HuH-7 (cell line): Measurements from ENCODE around the gene SBNO2.

Experiments used
- DNase-seq: peaks from one replicate; pipeline ENCODE4 v3.0.0; 2011; ENCODE audit warnings: low spot score

Gene SBNO2, protein sequence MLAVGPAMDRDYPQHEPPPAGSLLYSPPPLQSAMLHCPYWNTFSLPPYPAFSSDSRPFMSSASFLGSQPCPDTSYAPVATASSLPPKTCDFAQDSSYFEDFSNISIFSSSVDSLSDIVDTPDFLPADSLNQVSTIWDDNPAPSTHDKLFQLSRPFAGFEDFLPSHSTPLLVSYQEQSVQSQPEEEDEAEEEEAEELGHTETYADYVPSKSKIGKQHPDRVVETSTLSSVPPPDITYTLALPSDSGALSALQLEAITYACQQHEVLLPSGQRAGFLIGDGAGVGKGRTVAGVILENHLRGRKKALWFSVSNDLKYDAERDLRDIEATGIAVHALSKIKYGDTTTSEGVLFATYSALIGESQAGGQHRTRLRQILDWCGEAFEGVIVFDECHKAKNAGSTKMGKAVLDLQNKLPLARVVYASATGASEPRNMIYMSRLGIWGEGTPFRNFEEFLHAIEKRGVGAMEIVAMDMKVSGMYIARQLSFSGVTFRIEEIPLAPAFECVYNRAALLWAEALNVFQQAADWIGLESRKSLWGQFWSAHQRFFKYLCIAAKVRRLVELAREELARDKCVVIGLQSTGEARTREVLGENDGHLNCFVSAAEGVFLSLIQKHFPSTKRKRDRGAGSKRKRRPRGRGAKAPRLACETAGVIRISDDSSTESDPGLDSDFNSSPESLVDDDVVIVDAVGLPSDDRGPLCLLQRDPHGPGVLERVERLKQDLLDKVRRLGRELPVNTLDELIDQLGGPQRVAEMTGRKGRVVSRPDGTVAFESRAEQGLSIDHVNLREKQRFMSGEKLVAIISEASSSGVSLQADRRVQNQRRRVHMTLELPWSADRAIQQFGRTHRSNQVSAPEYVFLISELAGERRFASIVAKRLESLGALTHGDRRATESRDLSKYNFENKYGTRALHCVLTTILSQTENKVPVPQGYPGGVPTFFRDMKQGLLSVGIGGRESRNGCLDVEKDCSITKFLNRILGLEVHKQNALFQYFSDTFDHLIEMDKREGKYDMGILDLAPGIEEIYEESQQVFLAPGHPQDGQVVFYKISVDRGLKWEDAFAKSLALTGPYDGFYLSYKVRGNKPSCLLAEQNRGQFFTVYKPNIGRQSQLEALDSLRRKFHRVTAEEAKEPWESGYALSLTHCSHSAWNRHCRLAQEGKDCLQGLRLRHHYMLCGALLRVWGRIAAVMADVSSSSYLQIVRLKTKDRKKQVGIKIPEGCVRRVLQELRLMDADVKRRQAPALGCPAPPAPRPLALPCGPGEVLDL (N-terminal part only)

GRCh38 chr19:1173845-1174809, at the start of gene SBNO2:
Gene SBNO2 (minus strand): TSS chr19:1174268. CDS start chr19:1154276, 19,992 bp downstream.
- DNase-seq = peak; percentile 95

GRCh38 chr19:1223018-1223855, 49.2 kb upstream of the SBNO2 start:
- DNase-seq = no peak

DNA sequence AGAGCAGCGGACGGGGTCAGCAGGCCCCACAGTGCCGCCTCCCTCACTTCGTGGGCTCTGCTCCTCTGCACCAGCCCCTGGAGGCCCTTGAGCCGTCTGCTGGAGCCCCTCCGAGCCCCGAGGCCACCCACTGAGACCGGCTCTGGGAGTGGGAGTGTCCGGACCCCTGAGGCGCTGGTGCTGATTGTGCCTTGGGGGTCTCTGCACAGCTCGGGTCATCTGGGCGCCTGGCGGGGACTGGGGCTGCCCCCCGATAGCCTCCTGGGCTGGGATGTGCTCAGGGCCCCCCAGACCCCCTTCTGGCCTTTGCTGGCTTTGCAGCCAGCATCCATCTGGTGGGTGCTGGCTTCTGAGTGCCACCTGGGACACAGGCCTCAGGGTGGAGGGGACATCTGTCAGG, 48.3 kb upstream of the SBNO2 start:
- no peak for DNase-seq

DNA sequence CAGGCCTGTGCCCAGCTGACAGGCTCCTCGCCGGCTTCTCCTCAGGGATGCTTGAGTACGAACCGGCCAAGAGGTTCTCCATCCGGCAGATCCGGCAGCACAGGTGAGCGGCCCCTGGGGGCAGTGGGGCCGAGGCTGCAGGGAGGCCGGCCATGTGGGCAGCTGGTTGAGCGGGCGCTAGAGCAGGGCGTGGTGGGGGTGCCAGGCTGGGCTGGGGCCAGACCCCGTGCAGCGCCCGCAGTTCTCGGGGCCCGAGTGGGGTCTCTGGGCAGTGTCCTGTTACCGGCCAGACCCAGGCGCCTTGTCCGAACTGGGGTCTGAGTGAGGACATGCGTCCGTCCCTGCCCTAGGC, 47.8 kb upstream of the SBNO2 start:
- DNase-seq = no peak

DNA sequence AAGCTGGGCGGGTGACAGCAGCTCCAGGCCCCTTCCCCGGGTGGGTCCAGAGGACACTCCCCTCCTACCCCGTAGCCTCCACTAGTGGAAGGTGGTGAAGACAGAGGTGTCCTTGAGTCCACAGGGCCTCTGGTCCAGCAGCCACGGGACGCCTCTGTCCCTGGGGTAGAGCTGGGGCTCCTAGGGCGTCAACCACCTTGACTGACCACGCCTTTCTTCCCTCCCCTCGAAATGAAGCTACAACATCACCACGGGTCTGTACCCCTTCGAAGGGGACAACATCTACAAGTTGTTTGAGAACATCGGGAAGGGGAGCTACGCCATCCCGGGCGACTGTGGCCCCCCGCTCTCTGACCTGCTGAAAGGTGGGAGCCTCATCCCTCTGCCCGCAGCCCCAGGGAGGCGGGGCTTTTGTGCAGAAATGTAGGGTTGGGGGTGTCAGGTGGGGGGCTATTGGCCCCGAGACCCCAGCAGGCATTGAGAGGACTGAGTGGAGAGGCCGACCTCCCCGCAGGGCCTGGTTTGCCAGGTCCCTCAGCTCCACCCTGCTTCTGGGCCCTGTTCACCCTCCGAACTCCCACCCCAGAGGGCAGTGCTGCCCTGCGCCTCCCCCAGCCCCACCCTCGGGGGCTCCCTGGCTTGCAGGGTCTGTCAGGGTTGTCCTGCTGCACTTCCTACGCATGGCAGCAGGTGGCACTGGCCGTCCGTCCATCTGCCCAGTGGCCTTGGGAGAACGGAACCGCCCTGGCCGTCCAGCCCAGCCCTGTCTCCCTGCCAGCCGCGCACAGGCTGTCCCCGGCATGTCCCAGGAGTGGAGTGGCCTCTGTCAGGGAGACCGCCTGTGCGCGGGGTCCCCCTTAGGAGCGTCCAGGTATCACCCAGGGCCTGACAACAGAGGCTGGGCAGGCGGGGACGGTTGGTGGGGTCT, 47.2 kb upstream of the SBNO2 start:
- DNase-seq = no peak

- DNase-seq = no peak
Measured at GRCh38 chr19:1220477-1220930, 46.4 kb upstream of the SBNO2 start.

DNA sequence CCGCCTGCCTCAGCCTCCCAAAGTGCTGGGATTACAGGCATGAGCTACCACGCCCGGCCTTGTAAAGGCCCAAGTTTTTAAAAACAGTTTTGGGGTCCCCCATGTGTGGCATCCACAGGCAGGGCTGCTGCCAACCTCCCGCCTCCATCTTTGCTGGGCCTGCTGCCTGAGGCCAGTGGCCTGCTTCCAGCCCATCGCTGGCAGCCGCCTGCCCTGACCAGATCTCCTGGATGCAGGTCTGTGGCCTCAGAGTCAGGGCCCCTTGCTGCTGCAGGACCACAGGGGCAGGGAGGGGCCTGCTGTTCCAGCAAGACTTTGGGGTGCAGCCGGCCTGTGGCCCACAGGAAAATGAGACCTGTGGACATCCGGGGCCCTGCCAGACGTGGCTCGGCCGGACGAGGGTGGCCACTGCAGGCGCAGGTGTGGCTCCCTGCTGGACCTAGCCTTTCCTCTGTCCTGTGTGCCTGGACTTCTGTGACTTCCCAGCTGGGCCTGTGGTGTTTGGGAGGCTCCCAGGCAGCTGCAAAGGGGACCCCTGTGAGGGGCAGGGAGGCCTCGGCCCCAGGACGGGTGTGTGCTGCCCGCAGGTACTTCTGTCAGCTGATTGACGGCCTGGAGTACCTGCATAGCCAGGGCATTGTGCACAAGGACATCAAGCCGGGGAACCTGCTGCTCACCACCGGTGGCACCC, 45.9 kb upstream of the SBNO2 start:
- DNase-seq = no peak

GRCh38 chr19:1218751-1219567, 44.9 kb upstream of the SBNO2 start:
- DNase-seq = no peak

- no peak for DNase-seq
Measured at GRCh38 chr19:1217366-1217765, 43.3 kb upstream of the SBNO2 start.

DNA sequence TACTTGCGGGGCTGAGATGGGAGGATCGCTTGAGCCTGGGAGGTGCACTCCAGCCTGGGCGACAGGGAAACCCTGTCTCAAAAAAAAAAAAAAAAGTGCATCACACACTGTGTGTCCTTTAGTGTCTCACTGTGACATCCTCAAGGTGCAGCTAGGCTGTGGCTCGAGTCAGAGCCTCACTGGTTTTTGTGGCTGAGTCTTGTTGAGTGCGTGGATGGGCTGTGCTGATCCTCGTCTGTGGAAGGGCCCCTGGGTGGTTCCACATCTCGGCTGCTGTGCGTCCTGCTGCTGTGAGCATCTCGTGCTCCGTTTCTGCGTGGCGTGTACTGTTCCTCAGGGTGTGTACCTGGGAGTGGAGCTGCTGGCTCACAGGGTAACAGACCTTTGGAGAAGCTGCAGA, 42.7 kb upstream of the SBNO2 start:
- DNase-seq = no peak

- no peak for DNase-seq
Measured at GRCh38 chr19:1214862-1215731, 41.0 kb upstream of the SBNO2 start.

DNA sequence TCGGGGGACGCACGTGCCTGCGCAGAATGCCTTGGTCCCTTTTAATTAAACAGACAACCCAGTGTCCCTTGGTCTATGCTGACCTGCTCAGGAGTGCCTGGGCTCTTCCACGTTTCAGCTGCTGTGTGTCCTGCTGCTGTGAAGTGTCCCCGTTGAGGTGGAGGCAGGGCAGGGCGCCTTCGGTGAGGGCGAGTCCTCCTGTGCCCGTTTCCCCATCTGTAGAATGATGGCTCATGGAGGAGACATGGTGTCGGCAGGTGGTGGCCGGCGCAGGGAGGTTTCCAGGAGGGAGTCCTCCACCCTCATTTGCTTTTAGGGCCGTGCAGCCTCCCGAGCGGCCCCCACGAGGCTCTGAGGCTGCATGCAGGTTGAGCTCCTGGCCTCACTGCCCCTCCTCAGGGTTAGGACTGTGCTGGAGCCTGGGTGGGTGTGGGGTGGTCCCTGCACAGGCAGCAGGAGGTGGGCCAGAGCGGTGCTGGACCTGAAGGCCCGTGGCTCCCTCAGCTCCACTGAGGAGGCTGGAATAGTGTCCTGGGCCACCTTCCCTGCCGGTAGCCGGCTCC, 40.3 kb upstream of the SBNO2 start:
- no peak for DNase-seq

DNA sequence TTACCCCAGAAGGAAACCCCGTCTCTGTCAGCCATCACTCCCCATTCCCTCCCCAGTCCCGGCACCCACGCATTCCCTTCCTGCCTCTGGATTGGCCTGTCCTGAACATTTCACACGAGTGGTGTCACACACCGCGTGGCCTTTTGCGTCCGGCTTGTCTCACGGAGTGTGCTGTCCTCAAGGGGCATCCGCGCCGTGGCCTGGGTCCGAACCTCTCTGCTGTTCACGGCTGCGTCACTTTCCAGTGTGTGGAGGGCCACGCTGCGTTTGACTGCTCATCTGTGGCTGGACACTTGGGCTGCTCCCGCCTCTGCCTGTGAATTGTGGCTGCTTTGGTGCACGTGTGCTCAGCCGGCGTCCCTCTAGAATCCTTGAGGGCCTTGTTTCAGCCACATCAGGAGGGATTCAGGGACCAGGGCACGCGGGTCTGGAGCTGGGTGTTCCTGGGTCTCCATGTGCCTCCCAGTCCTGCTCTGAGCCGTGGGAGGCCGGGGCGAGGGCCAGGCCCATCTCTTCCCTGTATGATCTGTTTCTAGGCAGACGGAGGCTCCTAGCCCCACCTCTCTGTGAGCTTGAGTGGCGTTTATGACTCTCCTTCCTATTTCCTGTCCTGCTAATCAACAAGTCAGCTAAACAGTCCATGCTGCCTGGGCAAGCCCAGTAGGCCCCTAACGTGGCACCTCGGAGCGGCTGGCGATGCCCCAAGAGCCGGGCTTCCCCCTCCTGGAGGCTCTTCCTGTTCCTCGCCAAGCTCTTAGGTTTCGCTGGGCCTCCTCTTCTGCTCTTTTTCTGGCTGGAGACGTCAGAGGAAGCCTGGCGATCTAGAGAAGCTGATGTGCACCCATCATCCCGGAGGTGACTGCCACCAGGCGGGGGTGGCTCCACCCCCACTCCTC, 39.6 kb upstream of the SBNO2 start:
- DNase-seq = no peak

DNA sequence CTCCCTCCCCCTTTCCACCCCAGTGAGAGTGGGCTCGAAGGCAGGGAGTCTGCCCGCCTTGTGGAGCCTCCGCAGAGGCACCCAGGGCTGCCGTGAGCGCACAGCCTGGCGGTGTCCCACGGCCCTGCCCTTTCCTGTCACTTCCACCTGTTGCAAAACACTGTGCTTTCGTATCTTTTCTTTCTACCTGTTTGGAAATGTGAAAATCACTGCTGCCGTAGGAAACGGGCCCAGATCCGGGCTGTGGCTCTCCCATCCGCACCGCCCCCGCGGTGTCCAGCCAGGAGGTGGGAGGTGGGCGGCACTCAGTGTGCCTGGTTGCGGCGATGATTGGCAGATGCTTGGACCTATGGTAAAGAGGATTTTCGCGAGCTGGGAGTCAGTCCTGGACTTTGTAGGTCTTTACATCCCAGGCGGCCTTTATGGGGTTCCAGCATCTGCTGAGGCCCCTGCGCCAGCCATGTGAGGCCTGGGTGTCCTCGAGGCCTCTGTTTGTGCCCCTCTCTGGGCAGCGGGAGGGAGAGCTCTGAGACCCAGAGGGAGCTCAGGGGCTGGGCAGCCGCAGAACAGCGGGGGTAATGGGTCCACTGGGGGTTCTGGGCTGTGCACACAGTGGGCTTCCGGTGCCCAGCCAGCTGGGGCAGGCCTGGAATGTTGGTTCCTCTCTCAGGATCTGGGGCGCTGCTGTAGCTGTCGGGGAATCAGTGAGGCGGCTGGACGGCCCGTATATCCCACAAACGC, 37.6 kb upstream of the SBNO2 start:
- DNase-seq = no peak

GRCh38 chr19:1210227-1210538, 36.1 kb upstream of the SBNO2 start:
- no peak for DNase-seq
